Glomerular endothelial cell (primary cell): ENCODE data around the gene SLC49A3. TPM values are rescaled to one million over a fixed set of nuclear protein-coding genes. Genes with fewer than 3 reads are reported as not detected.
"Not testable (repeated sequence)": the region's sequence is repeated elsewhere in the genome, so short reads cannot be mapped to it uniquely, and the experiment has no call there.

ENCODE experiments used
- DNase-seq: peaks from one replicate; pipeline ENCODE4 v3.0.0-alpha.2; 2011; ENCODE audit warnings: low read depth, low spot score; ENCODE audit errors: extremely low read depth
- total RNA-seq: library from RNA; depleted of rRNA; stranded (reverse); fragments of >200 nt; gene quantifications from 2 replicates; pipeline ENCODE4 v1.2.3, GENCODE V29; 2015

Gene SLC49A3
- total RNA-seq, 1 donor from 2014 or later: 10.0 TPM

GRCh38 chr4:655464-656151 is 33.3 kb downstream of the SLC49A3 start:
- no peak for DNase-seq

- DNase-seq: no peak
Measured at GRCh38 chr4:654871-655463, 34.0 kb downstream of the SLC49A3 start.

DNA sequence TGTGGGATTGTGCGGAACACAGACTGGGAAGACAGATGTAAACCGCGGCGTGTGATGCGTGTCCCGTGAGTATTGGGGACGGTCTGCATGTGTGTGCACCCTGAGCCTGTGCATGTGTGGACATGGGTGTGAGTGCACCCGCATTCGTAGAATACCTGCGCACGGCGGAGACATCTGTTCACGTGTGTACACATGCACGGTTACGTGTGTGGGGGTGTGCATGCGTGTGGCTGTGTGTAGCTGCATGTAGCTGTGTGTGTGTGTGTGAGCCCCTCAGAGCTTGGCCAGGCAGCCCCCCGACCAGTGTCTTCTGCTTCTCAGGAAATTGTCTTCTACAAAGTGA is 34.5 kb downstream of the SLC49A3 start:
- no peak for DNase-seq

DNA sequence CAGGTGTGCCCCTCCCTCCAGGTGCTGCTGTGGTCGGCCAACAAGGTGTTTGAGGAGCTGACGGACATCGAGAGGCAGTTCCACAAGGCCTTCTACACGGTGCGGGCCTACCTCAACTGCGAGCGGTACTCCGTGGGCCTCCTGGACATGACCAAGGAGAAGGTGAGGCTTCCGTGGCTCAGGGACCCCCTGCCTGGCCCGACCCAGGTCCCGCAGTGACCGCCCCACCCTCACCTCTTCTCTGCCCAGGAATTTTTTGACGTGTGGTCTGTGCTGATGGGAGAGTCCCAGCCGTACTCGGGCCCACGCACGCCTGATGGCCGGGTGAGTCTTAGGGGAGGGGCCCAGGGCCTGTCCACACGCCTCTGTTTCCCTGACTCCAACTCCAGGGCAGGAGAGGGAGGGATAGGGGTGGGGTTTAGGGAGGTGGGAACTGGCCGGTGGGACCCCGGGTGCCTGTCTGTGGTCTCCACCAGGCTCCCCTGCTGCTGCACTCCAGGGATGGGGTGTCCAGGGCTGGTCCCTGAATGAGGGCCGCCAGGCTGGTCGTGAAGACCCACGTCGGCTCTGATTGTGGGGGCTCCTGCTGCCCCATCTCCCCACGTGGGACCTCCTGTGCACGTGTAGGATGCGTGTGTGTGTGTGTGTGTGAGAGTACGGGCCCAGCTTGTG is 35.0 kb downstream of the SLC49A3 start:
- DNase-seq: no peak

GRCh38 chr4:653080-653821 is 35.7 kb downstream of the SLC49A3 start:
- DNase-seq: no peak

- DNase-seq: no peak
Measured at GRCh38 chr4:651884-652642, 36.9 kb downstream of the SLC49A3 start.

GRCh38 chr4:650951-651883 is 37.7 kb downstream of the SLC49A3 start:
- DNase-seq: no peak

DNA sequence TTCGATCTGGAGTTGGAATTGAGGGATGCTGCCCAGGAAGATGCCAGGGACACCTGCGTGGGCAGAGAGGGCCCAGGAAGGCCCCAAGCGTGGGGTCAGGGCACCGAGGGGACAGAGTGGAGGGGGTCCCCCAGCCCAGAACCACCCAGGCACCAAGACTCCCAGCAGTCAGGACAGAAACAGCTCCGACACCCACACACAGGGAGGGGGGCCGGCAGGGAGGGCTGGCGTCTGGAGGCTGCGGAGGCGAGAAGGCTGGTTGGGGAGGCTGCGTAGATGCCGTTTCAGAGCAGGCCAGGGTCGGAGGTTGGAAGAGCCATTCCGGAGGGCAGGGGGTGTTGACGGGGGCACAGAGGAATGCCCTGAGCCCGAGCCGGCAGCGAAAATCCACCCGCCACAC is 38.5 kb downstream of the SLC49A3 start:
- DNase-seq: no peak

GRCh38 chr4:649751-650310 is 39.1 kb downstream of the SLC49A3 start:
- DNase-seq: no peak

DNA sequence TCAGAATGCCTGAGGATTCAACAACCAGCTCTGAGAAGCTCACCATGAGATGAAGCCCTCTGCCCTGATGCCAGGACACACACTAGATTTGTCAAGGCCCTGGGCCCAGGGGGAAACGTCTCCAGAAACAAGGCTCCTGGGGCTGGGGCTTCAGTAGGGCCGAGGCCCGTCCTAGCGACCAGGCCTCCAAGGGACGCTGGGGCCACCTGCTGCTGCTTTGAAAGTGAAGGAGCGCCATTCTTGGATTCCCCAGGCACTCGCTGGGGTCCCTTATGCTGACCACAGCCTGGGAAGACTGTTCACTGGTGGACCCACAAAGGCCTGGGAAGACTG is 39.7 kb downstream of the SLC49A3 start:
- no peak for DNase-seq

DNA sequence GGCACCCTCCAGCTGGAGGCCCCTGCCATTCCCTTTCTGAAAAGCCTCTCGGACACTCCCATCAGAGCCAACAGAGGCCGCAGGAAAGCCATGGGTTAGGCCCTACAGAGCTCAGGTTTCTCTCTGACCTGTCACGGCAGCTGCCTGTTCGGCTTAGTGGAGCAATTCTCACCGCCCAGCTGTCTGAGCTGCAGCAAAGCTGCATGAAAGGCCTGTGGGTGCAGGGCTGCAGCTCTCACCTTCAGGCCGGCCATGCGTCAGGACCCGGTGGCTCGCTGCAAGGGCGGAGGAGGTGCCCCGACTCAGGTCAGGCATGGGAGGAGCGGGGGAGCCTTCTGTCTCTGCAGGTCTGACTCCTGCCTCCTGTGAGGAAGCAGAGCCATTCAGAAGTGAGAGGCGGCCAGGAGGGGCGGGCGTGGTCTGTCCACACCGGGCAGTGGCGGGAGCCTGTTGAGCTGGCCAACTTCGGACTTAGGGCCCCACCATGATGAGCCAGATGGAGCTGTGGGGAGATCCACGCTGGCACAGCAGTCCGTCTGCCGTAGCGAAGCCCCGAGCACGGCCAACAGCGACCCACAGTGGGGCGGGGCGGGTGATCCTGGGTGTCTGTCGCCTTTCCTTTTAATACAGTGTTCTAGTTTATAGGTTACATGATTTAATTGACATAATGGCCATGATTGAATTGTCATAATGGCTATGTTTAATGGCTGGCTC is 40.2 kb downstream of the SLC49A3 start:
- no peak for DNase-seq

- no peak for DNase-seq
Measured at GRCh38 chr4:647481-647880, 41.5 kb downstream of the SLC49A3 start.

DNA sequence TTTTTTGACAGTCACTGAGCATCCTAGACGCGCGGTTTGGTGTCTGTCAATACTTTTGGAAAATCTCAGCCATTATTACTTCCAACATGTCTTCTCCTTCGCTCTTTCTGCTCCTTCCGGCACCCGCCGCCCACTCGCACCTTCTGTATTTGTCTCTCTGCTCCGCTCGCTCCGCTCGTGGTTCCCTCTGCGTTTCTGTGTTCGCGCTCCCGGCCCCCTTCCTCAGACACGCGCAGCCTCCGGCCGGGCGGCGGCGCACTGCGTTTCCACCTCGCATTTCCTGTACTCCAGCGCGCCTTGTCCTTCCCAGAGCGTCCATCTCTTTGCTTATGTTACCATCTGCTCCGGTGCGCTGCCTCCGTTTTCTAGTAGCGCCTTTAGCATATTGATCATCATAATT is 42.5 kb downstream of the SLC49A3 start:
- DNase-seq: no peak

- DNase-seq: not testable (repeated sequence)
Measured at GRCh38 chr4:642366-642765, 46.6 kb downstream of the SLC49A3 start.

DNA sequence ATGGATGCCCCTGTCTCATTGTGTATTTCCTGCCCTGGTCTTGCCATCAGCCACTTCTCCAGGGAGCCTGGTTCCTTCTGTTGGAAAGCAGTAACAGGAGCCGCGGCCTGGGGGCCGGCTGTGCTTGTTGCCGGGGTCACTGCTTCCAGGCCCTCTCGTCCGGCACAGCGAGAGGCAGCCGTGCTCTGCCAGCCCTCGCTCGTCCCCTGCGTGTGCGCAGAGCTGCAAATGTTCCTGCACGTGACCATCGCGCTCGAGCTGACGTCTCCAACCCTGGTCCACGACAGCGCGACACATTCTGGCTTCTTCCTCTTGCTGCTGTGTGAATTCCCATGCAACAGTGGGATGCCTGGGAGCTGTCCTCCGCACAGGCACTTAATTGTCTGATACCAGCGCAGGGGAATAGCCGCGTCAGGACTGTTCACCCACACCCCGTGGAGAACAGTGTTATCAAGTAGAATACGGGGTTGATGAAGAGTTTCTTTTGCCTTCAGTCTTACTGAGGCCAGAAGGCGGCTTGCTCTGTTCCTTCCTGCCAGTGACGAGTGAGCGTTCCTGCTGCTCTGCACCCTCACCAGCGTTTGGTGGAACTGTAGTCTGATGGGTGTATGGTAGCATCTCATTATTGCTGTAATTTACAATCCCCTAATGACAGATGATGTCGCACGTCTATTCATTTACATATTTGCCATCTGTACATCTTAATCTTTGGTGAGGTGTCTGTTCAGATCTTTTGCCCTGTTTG is 51.2 kb downstream of the SLC49A3 start:
- no peak for DNase-seq

GRCh38 chr4:636628-637159 is 52.3 kb downstream of the SLC49A3 start:
- no peak for DNase-seq

GRCh38 chr4:635851-636627 is 52.9 kb downstream of the SLC49A3 start:
- no peak for DNase-seq
